Fibroblast of skin of right biceps (primary cell): Measurements from ENCODE around the gene TSC22D1.
A peak's percentile ranks its signal among the peaks of the same experiment; 100 is the strongest.

Source experiments
- DNase-seq: peaks from one replicate; pipeline ENCODE4 v3.0.0-alpha.2; 2013

Gene TSC22D1

GRCh38 chr13:44451126-44451525 lies 125.0 kb downstream of the TSC22D1 start:
- DNase-seq: no peak

GRCh38 chr13:44449999-44450821 lies 125.9 kb downstream of the TSC22D1 start:
- DNase-seq: no peak

- DNase-seq: no peak
Measured at GRCh38 chr13:44448875-44449274, 127.3 kb downstream of the TSC22D1 start.

- no peak for DNase-seq
Measured at GRCh38 chr13:44448373-44448772, 127.8 kb downstream of the TSC22D1 start.

GRCh38 chr13:44447783-44448321 lies 128.3 kb downstream of the TSC22D1 start:
- no peak for DNase-seq

- no peak for DNase-seq
Measured at GRCh38 chr13:44440046-44440608, 136.0 kb downstream of the TSC22D1 start.

GRCh38 chr13:44439452-44440024 lies 136.6 kb downstream of the TSC22D1 start:
- no peak for DNase-seq

- DNase-seq: no peak
Measured at GRCh38 chr13:44438234-44438579, 137.9 kb downstream of the TSC22D1 start.

- DNase-seq: peak; percentile 49
Measured at GRCh38 chr13:44437356-44438233, 138.5 kb downstream of the TSC22D1 start.

- peak; percentile 94 for DNase-seq
Measured at GRCh38 chr13:44436589-44437337, 139.4 kb downstream of the TSC22D1 start.

- no peak for DNase-seq
Measured at GRCh38 chr13:44435919-44436510, 140.1 kb downstream of the TSC22D1 start.

- peak; percentile 99 for DNase-seq
Measured at GRCh38 chr13:44435142-44435918, 140.8 kb downstream of the TSC22D1 start.

- DNase-seq: no peak
Measured at GRCh38 chr13:44434766-44435141, 141.4 kb downstream of the TSC22D1 start.

- no peak for DNase-seq
Measured at GRCh38 chr13:44433863-44434765, 142.0 kb downstream of the TSC22D1 start.

GRCh38 chr13:44432650-44433049 lies 143.5 kb downstream of the TSC22D1 start:
- no peak for DNase-seq

- no peak for DNase-seq
Measured at GRCh38 chr13:44431150-44431549, 145.0 kb downstream of the TSC22D1 start.

- DNase-seq: no peak
Measured at GRCh38 chr13:44429311-44429710, 146.8 kb downstream of the TSC22D1 start.

GRCh38 chr13:44426461-44426860 lies 149.7 kb downstream of the TSC22D1 start:
- no peak for DNase-seq

- DNase-seq: no peak
Measured at GRCh38 chr13:44425815-44426078, 150.4 kb downstream of the TSC22D1 start.
